HEK293T (cell line): ENCODE measurements around the gene CUBN.

ENCODE experiments used
- FOXM1 ChIP-seq: fragments of 450-650 bp; IDR thresholded peaks from 2 replicates; pipeline ENCODE4 v1.6.1; 2017; ENCODE audit warnings: mild to moderate bottlenecking, borderline replicate concordance
- NFRKB ChIP-seq: fragments of 450-650 bp; IDR thresholded peaks from 2 replicates; pipeline ENCODE4 v1.6.1; 2016; ENCODE audit warnings: mild to moderate bottlenecking, moderate library complexity
- PKNOX1 ChIP-seq: fragments of 450-650 bp; IDR thresholded peaks from 2 replicates; pipeline ENCODE4 v1.6.1; 2016
- SUZ12 ChIP-seq: fragments of 450-650 bp; IDR thresholded peaks from 2 replicates; pipeline ENCODE4 v1.6.1; 2016; ENCODE audit warnings: mild to moderate bottlenecking
- TARDBP ChIP-seq: fragments of 450-650 bp; IDR thresholded peaks from 2 replicates; pipeline ENCODE4 v1.6.1; 2016

- no peak for TF ChIP-seq FOXM1
- no peak for TF ChIP-seq NFRKB
- TF ChIP-seq PKNOX1, result no peak
- no peak for TF ChIP-seq TARDBP
- no peak for TF ChIP-seq SUZ12
These were observed 349.2 kb downstream of the CUBN start for GRCh38 chr10:16780338-16780880.
